Stomach (tissue), 4 donors: Measurements from ENCODE around the gene SORCS2.

Experiments used
- CTCF ChIP-seq, 7 experiments: fragments of 450-650 bp in 4 of 7; fragments of 200-600 bp in 3 of 7; sonication (generic) in 3 of 7; IDR thresholded peaks; one replicate each; pipeline ENCODE4 v1.5.1; 2016 to 2019; ENCODE audit warnings: antibody characterized with exemption in 7 of 7, control low read depth in 2 of 7, mild to moderate bottlenecking in 1 of 7
- EP300 ChIP-seq: sonication (generic); formaldehyde crosslinking; IDR thresholded peaks from one replicate; pipeline ENCODE4 v1.6.1; 2017; ENCODE audit warnings: antibody characterized with exemption
- POLR2A ChIP-seq, 4 donors: fragments of 450-650 bp; IDR thresholded peaks; one replicate each; pipeline ENCODE4 v1.6.1; 2016; ENCODE audit warnings: antibody characterized with exemption in 4 of 4, control low read depth in 2 of 4, mild to moderate bottlenecking in 1 of 4, moderate library complexity in 1 of 4

GRCh38 chr4:7248857-7249256 lies 56.5 kb downstream of the SORCS2 start:
- TF ChIP-seq CTCF (IDR thresholded peaks at IDR 0.05), result no peak
- no peak for TF ChIP-seq POLR2A (IDR thresholded peaks at IDR 0.05)
- no peak for TF ChIP-seq EP300
